Vagina (tissue), 2 donors: ENCODE data around the gene PTPRM.

Experiments
- POLR2A ChIP-seq, 2 donors: fragments of 450-650 bp; IDR thresholded peaks; one replicate each; pipeline ENCODE4 v1.6.1; 2017; ENCODE audit warnings: antibody characterized with exemption in 2 of 2, mild to moderate bottlenecking in 2 of 2, moderate library complexity in 2 of 2
- TF ChIP-seq, protein P1 (sequence below), 3 experiments: fragments of 450-650 bp in 2 of 3; fragments of 200-600 bp in 1 of 3; sonication (generic) in 1 of 3; IDR thresholded peaks; one replicate each; pipeline ENCODE4 v1.5.1; 2017 to 2019; ENCODE audit warnings: antibody characterized with exemption in 3 of 3, mild to moderate bottlenecking in 2 of 3, moderate library complexity in 2 of 3

DNA sequence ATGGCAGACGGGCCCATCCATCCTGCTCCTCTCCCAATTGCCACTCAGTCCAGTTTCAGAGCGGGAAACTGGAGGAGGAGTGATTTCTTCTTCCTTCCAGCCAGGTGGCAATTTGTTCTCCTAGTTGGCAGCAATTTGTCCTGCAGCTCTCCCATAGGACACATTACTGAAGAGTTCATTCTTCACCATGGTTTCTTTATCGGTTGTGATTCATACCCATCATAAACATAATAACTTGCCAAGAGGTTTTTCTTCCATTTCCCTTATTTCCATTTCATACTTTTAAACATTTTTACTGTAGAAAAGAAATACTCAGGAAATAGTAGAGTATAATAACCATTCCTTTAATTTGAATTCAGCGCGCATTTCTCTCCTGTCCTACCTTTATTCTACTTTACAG lies 664.2 kb downstream of the PTPRM start:
- TF ChIP-seq, protein P1, sequence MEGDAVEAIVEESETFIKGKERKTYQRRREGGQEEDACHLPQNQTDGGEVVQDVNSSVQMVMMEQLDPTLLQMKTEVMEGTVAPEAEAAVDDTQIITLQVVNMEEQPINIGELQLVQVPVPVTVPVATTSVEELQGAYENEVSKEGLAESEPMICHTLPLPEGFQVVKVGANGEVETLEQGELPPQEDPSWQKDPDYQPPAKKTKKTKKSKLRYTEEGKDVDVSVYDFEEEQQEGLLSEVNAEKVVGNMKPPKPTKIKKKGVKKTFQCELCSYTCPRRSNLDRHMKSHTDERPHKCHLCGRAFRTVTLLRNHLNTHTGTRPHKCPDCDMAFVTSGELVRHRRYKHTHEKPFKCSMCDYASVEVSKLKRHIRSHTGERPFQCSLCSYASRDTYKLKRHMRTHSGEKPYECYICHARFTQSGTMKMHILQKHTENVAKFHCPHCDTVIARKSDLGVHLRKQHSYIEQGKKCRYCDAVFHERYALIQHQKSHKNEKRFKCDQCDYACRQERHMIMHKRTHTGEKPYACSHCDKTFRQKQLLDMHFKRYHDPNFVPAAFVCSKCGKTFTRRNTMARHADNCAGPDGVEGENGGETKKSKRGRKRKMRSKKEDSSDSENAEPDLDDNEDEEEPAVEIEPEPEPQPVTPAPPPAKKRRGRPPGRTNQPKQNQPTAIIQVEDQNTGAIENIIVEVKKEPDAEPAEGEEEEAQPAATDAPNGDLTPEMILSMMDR (IDR thresholded peaks at IDR 0.05) = no peak
- TF ChIP-seq POLR2A (IDR thresholded peaks at IDR 0.05) = no peak
